ENCODE data around the gene SRGAP3.

- no peak for TF ChIP-seq POLR2A (IDR thresholded peaks at IDR 0.05)
- no peak for TF ChIP-seq CTCF (IDR thresholded peaks at IDR 0.05)
- TF ChIP-seq EP300 (IDR thresholded peaks at IDR 0.05) = no peak
- TF ChIP-seq POLR2AphosphoS5 (IDR thresholded peaks at IDR 0.05) = no peak
These were observed 157.8 kb downstream of the SRGAP3 start for GRCh38 chr3:9091486-9092235.

Data from gastroesophageal sphincter (tissue), 3 donors.